HepG2 (cell line): ENCODE data around the gene ENPP1. TPM values are rescaled to one million over a fixed set of nuclear protein-coding genes. Genes with fewer than 3 reads are reported as not detected.

Source experiments
- AGO1 ChIP-seq: fragments of 200-400 bp; formaldehyde crosslinking; IDR thresholded peaks from 2 replicates; pipeline ENCODE4 v1.6.1; 2017; ENCODE audit warnings: mild to moderate bottlenecking, low read depth, low read length, moderate library complexity; ENCODE audit not compliant: poor library complexity, severe bottlenecking
- ATF7-NPFF ChIP-seq: sonication (generic); formaldehyde crosslinking; IDR thresholded peaks from 2 replicates; pipeline ENCODE4 v1.8.1; 2023; ENCODE audit warnings: mild to moderate bottlenecking, low read depth, missing genetic modification reagents, moderate library complexity
- CEBPG ChIP-seq: IDR thresholded peaks from 2 replicates; pipeline ENCODE4 v1.6.1; 2016
- ERF ChIP-seq: IDR thresholded peaks from 2 replicates; pipeline ENCODE4 v1.6.1; 2018; ENCODE audit warnings: missing biosample characterization, missing genetic modification reagents
- FOXA3 ChIP-seq: IDR thresholded peaks from 2 replicates; pipeline ENCODE4 v1.6.1; 2016; ENCODE audit warnings: missing genetic modification reagents, missing compliant biosample characterization
- MAF1 ChIP-seq: sonication (generic); formaldehyde crosslinking; IDR thresholded peaks from 2 replicates; pipeline ENCODE4 v1.5.0; 2020; ENCODE audit warnings: missing genetic modification reagents, borderline replicate concordance
- MED1 ChIP-seq: sonication (generic); formaldehyde crosslinking; IDR thresholded peaks from 2 replicates; pipeline ENCODE4 v1.4.0; 2020; ENCODE audit warnings: missing genetic modification reagents
- MTA3 ChIP-seq: sonication (generic); formaldehyde crosslinking; IDR thresholded peaks from 2 replicates; pipeline ENCODE4 v1.4.0; 2020; ENCODE audit warnings: missing genetic modification reagents
- PHF20 ChIP-seq: sonication (generic); formaldehyde crosslinking; IDR thresholded peaks from 2 replicates; pipeline ENCODE4 v1.5.0; 2020; ENCODE audit warnings: mild to moderate bottlenecking, missing genetic modification reagents
- RARA ChIP-seq: IDR thresholded peaks from 2 replicates; pipeline ENCODE4 v1.6.1; 2016; ENCODE audit warnings: missing genetic modification reagents, missing compliant biosample characterization
- RCOR2 ChIP-seq: IDR thresholded peaks from 2 replicates; pipeline ENCODE4 v1.6.1; 2016; ENCODE audit warnings: missing biosample characterization, missing genetic modification reagents
- SETDB1 ChIP-seq: sonication (generic); formaldehyde crosslinking; IDR thresholded peaks from 2 replicates; pipeline ENCODE4 v1.5.1; 2020; ENCODE audit warnings: missing genetic modification reagents, mild to moderate bottlenecking, borderline replicate concordance
- SOX13 ChIP-seq, 3 experiments: fragments of 450-650 bp in 1 of 3; sonication (generic) in 1 of 3; formaldehyde crosslinking in 1 of 3; IDR thresholded peaks in 2 of 3; conservative IDR thresholded peaks in 1 of 3; 2 replicates each; pipeline versions ENCODE4 v1.5.0 to v1.6.1; 2016 to 2020; ENCODE audit warnings: antibody characterized with exemption in 1 of 3, mild to moderate bottlenecking in 1 of 3, missing compliant biosample characterization in 1 of 3, missing genetic modification reagents in 1 of 3, moderate library complexity in 1 of 3
- SRF ChIP-seq: IDR thresholded peaks from 2 replicates; pipeline ENCODE4 v1.6.1; 2011; ENCODE audit warnings: mild to moderate bottlenecking, low read depth, low read length, moderate library complexity
- ZFY ChIP-seq: sonication (generic); formaldehyde crosslinking; IDR thresholded peaks from 2 replicates; pipeline ENCODE4 v1.4.0; 2020; ENCODE audit warnings: missing genetic modification reagents
- ZNF136 ChIP-seq: sonication (generic); formaldehyde crosslinking; IDR thresholded peaks from 2 replicates; pipeline ENCODE4 v1.8.1; 2022; ENCODE audit warnings: low read depth, mild to moderate bottlenecking, moderate library complexity, missing genetic modification reagents
- ZNF34 ChIP-seq: sonication (generic); formaldehyde crosslinking; IDR thresholded peaks from 2 replicates; pipeline ENCODE4 v1.4.0; 2020; ENCODE audit warnings: mild to moderate bottlenecking, missing genetic modification reagents, borderline replicate concordance
- ZNF563 ChIP-seq: sonication (generic); formaldehyde crosslinking; IDR thresholded peaks from 2 replicates; pipeline ENCODE4 v1.8.0; 2022; ENCODE audit warnings: mild to moderate bottlenecking, moderate library complexity, missing genetic modification reagents
- ZNF614 ChIP-seq: IDR thresholded peaks from 2 replicates; pipeline ENCODE4 v1.6.1; 2018; ENCODE audit warnings: missing biosample characterization, missing genetic modification reagents, inconsistent platforms, borderline replicate concordance
- ZNF7 ChIP-seq: IDR thresholded peaks from 2 replicates; pipeline ENCODE4 v1.6.1; 2016; ENCODE audit warnings: missing biosample characterization, missing genetic modification reagents
- ZNF83 ChIP-seq: sonication (generic); formaldehyde crosslinking; IDR thresholded peaks from 2 replicates; pipeline ENCODE4 v1.4.0; 2020; ENCODE audit warnings: missing genetic modification reagents, mild to moderate bottlenecking, borderline replicate concordance
- ZSCAN25 ChIP-seq: sonication (generic); formaldehyde crosslinking; IDR thresholded peaks from 2 replicates; pipeline ENCODE4 v1.8.0; 2022; ENCODE audit warnings: mild to moderate bottlenecking, missing genetic modification reagents
- polyA plus RNA-seq, 8 experiments: library from polyadenylated mRNA; depleted of rRNA in 3 of 8; stranded (reverse) in 7 of 8; unstranded in 1 of 8; fragments of >200 nt; fragmentation: Illumina TruSeq in 4 of 8; extraction: Trizol in 4 of 8; gene quantifications; 2 replicates each; pipeline versions ENCODE4 v1.2.1 to v1.2.3, GENCODE V29; 2011 to 2016; ENCODE audit warnings: low read depth in 4 of 8, missing spikeins in 1 of 8, mixed read lengths in 1 of 8; ENCODE audit not compliant: insufficient read depth in 1 of 8
- total RNA-seq, 5 experiments: library from RNA; depleted of rRNA; stranded (reverse); fragments of >200 nt; fragmentation: Illumina TruSeq; extraction: Trizol; gene quantifications; 2 replicates each; pipeline ENCODE4 v1.2.3, GENCODE V29; 2016; ENCODE audit warnings: low read depth in 1 of 5
- TF ChIP-seq, protein P1 (sequence below): IDR thresholded peaks from 2 replicates; pipeline ENCODE4 v1.6.1; 2016; ENCODE audit warnings: missing compliant biosample characterization, missing genetic modification reagents, borderline replicate concordance
- TF ChIP-seq, protein P2 (sequence below): sonication (generic); formaldehyde crosslinking; IDR thresholded peaks from 2 replicates; pipeline ENCODE4 v1.4.0; 2020; ENCODE audit warnings: missing genetic modification reagents, borderline replicate concordance

ENPP1 gene
- total and polyA plus RNA-seq, 2 of the 13 experiments (the other 11 are each of a cell fraction or from before 2014, with no cell fraction given), result 56.5 to 160 TPM

DNA sequence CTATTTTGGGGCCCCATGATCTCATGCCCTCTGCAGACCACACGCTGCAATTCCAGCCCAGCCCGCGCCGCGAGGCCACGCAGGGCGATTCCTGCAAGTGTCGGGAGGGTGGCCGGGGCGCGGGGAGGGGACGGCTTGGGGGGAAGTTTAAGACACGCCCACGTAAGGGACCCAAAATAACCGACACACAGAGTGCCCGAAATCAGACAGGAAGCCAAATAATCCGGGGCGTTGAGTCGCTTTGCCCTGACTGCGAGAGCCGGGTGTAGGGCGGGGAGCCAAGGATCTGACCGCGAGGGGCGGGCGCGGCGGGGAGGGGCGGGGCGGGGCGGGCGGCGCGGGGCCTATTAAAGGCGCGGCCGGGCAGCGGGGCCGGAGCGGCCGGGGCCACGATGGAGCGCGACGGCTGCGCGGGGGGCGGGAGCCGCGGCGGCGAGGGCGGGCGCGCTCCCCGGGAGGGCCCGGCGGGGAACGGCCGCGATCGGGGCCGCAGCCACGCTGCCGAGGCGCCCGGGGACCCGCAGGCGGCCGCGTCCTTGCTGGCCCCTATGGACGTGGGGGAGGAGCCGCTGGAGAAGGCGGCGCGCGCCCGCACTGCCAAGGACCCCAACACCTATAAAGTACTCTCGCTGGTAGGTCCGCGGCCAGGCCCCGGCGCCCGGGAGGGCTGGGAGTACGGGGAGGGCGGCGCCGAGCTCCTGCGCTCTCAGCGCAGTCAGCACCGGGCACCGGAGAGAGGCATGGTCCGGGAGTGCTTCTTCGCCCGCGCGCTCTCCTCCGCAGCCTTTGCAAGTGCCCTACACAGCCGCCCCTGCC lies at the start of gene ENPP1 (continued):
- peak; percentile 25 for TF ChIP-seq AGO1
- peak; percentile 87 for TF ChIP-seq ZFY
- TF ChIP-seq FOXA3 (CRISPR knock-in tag), result peak; percentile 39; the same call in 1 of the 2 replicates
- TF ChIP-seq SOX13 (IDR thresholded peaks at IDR 0.05), result no peak
- TF ChIP-seq SOX13 (CRISPR knock-in tag; conservative IDR thresholded peaks at IDR 0.05 in 1 of 2, IDR thresholded peaks at IDR 0.05 in 1 of 2), result peak in 1 of 2 experiments; percentile 13; a peak in 1 of 4 replicates
- peak; percentile 72 for TF ChIP-seq ZSCAN25
- 0 out of 2 replicates have a peak, but pooled peaks have one; percentile 47 for TF ChIP-seq ZNF614 (CRISPR knock-in tag)
- peak; percentile 48 for TF ChIP-seq MED1
- no peak for TF ChIP-seq RCOR2 (CRISPR knock-in tag)
- TF ChIP-seq, protein P1, sequence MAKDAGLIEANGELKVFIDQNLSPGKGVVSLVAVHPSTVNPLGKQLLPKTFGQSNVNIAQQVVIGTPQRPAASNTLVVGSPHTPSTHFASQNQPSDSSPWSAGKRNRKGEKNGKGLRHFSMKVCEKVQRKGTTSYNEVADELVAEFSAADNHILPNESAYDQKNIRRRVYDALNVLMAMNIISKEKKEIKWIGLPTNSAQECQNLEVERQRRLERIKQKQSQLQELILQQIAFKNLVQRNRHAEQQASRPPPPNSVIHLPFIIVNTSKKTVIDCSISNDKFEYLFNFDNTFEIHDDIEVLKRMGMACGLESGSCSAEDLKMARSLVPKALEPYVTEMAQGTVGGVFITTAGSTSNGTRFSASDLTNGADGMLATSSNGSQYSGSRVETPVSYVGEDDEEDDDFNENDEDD (CRISPR knock-in tag), result peak; percentile 60; the same call in 1 of the 2 replicates
- TF ChIP-seq ZNF563 (CRISPR knock-in tag), result peak; percentile 60; the same call in 1 of the 2 replicates
- peak; percentile 65 for TF ChIP-seq MAF1
- no peak for TF ChIP-seq SETDB1
- TF ChIP-seq ZNF34 (CRISPR knock-in tag), result 0 out of 2 replicates have a peak, but pooled peaks have one; percentile 27
- TF ChIP-seq ZNF136, result 0 out of 2 replicates have a peak, but pooled peaks have one; percentile 70
- no peak for TF ChIP-seq SRF
- TF ChIP-seq PHF20 (CRISPR knock-in tag), result peak; percentile 31; the same call in 1 of the 2 replicates
- no peak for TF ChIP-seq ERF (CRISPR knock-in tag)
- TF ChIP-seq RARA, result peak; percentile 32; the same call in 1 of the 2 replicates
- TF ChIP-seq MTA3, result no peak
- peak; percentile 29; the same call in 1 of the 2 replicates for TF ChIP-seq CEBPG (CRISPR knock-in tag)
- TF ChIP-seq ZNF7, result no peak
- TF ChIP-seq, protein P2, sequence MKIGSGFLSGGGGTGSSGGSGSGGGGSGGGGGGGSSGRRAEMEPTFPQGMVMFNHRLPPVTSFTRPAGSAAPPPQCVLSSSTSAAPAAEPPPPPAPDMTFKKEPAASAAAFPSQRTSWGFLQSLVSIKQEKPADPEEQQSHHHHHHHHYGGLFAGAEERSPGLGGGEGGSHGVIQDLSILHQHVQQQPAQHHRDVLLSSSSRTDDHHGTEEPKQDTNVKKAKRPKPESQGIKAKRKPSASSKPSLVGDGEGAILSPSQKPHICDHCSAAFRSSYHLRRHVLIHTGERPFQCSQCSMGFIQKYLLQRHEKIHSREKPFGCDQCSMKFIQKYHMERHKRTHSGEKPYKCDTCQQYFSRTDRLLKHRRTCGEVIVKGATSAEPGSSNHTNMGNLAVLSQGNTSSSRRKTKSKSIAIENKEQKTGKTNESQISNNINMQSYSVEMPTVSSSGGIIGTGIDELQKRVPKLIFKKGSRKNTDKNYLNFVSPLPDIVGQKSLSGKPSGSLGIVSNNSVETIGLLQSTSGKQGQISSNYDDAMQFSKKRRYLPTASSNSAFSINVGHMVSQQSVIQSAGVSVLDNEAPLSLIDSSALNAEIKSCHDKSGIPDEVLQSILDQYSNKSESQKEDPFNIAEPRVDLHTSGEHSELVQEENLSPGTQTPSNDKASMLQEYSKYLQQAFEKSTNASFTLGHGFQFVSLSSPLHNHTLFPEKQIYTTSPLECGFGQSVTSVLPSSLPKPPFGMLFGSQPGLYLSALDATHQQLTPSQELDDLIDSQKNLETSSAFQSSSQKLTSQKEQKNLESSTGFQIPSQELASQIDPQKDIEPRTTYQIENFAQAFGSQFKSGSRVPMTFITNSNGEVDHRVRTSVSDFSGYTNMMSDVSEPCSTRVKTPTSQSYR, result no peak; the same call in 1 of the 2 replicates
- 0 out of 2 replicates have a peak, but pooled peaks have one; percentile 47 for TF ChIP-seq ZNF83 (CRISPR knock-in tag)
- TF ChIP-seq ATF7-NPFF (CRISPR knock-in tag), result peak; percentile 68
